Subcutaneous abdominal adipose tissue (tissue), 5 donors: ENCODE measurements around the gene NUP98.

Experiments
- H3K27ac ChIP-seq: one replicate; pipeline ENCODE4 v1.7.0; 2013; ENCODE audit warnings: low read depth, mild to moderate bottlenecking, inconsistent platforms, low read length, moderate library complexity
- H3K27me3 ChIP-seq, 5 donors: one replicate each; pipeline ENCODE4 v1.7.0; 2013; ENCODE audit warnings: low read length in 5 of 5, inconsistent platforms in 1 of 5; ENCODE audit not compliant: control insufficient read depth in 5 of 5, insufficient read depth in 4 of 5
- H3K36me3 ChIP-seq, 5 donors: one replicate each; pipeline ENCODE4 v1.7.0; 2013; ENCODE audit warnings: low read length in 5 of 5; ENCODE audit not compliant: control insufficient read depth in 5 of 5, insufficient read depth in 5 of 5
- H3K4me1 ChIP-seq, 5 donors: one replicate each; pipeline ENCODE4 v1.7.0; 2013; ENCODE audit warnings: low read length in 5 of 5, mild to moderate bottlenecking in 3 of 5, moderate library complexity in 1 of 5; ENCODE audit not compliant: control insufficient read depth in 5 of 5, insufficient read depth in 5 of 5
- H3K4me3 ChIP-seq, 5 donors: one replicate each; pipeline ENCODE4 v1.7.0; 2013; ENCODE audit warnings: low read length in 5 of 5, low read depth in 1 of 5
- H3K9ac ChIP-seq, 5 donors: one replicate each; pipeline ENCODE4 v1.7.0; 2013; ENCODE audit warnings: low read length in 5 of 5, mild to moderate bottlenecking in 4 of 5, moderate library complexity in 3 of 5
- H3K9me3 ChIP-seq, 5 donors: one replicate each; pipeline ENCODE4 v1.7.0; 2013; ENCODE audit warnings: low read length in 5 of 5; ENCODE audit not compliant: control insufficient read depth in 5 of 5
- donor health status: healthy.
- donor health status: healthy.
- donor health status: healthy.
- donor health status: healthy.
- donor health status: healthy.

The NUP98 gene

GRCh38 chr11:3827434-3828186 is 30.3 kb upstream of the NUP98 start:
- Histone ChIP-seq H3K9ac (no peak overlapping the region), H3K27me3 (no peaks in the 10 kb centered on the region), H3K4me1 (peaks cover 2 to 25% (median 18%) of the 10 kb centered on the region in 5 donors), H3K4me3 (no peak overlapping the region), H3K27ac (no peak overlapping the region), H3K9me3 (no peaks in the 10 kb centered on the region), H3K36me3 (peaks cover 0 to 45% (median 34%) of the 10 kb centered on the region in 5 donors)

- Histone ChIP-seq H3K4me1 (peaks cover 0 to 16% (median 10%) of the 10 kb centered on the region in 5 donors), H3K4me3 (no peak overlapping the region), H3K9ac (no peak overlapping the region), H3K36me3 (peaks cover 0 to 45% (median 34%) of the 10 kb centered on the region in 5 donors), H3K9me3 (no peaks in the 10 kb centered on the region), H3K27ac (no peak overlapping the region), H3K27me3 (no peaks in the 10 kb centered on the region)
These were observed 29.4 kb upstream of the NUP98 start for GRCh38 chr11:3826721-3827120.

- H3K9ac ChIP-seq = no peak overlapping the region
- no peak overlapping the region for H3K4me3 ChIP-seq
- H3K4me1 ChIP-seq = peaks cover 0 to 5% (median 0%) of the 10 kb centered on the region in 5 donors
- H3K36me3 ChIP-seq = peaks cover 0 to 42% (median 31%) of the 10 kb centered on the region in 5 donors
- no peak overlapping the region for H3K27ac ChIP-seq
- H3K27me3 ChIP-seq = no peaks in the 10 kb centered on the region
- no peaks in the 10 kb centered on the region for H3K9me3 ChIP-seq
These were observed 28.3 kb upstream of the NUP98 start for GRCh38 chr11:3825473-3826154.

GRCh38 chr11:3824714-3825472 is 27.5 kb upstream of the NUP98 start:
- Histone ChIP-seq H3K4me3 (no peak overlapping the region), H3K27me3 (no peaks in the 10 kb centered on the region), H3K9me3 (no peaks in the 10 kb centered on the region), H3K4me1 (no peaks in the 10 kb centered on the region), H3K9ac (no peak overlapping the region), H3K36me3 (peaks cover 0 to 35% (median 25%) of the 10 kb centered on the region in 5 donors), H3K27ac (no peak overlapping the region)

GRCh38 chr11:3823762-3824506 is 26.6 kb upstream of the NUP98 start:
- no peak overlapping the region for H3K9ac ChIP-seq
- H3K4me3 ChIP-seq = no peak overlapping the region
- no peaks in the 10 kb centered on the region for H3K4me1 ChIP-seq
- H3K36me3 ChIP-seq = peaks cover 0 to 29% (median 24%) of the 10 kb centered on the region in 5 donors
- H3K27me3 ChIP-seq = no peaks in the 10 kb centered on the region
- no peaks in the 10 kb centered on the region for H3K9me3 ChIP-seq
- H3K27ac ChIP-seq = no peak overlapping the region

- no peak overlapping the region for H3K27ac ChIP-seq
- H3K27me3 ChIP-seq = no peaks in the 10 kb centered on the region
- no peaks in the 10 kb centered on the region for H3K4me1 ChIP-seq
- no peak overlapping the region for H3K4me3 ChIP-seq
- peaks cover 0 to 31% (median 24%) of the 10 kb centered on the region in 5 donors for H3K36me3 ChIP-seq
- no peaks in the 10 kb centered on the region for H3K9me3 ChIP-seq
- H3K9ac ChIP-seq = no peak overlapping the region
These were observed 25.9 kb upstream of the NUP98 start for GRCh38 chr11:3823303-3823702.

- Histone ChIP-seq H3K36me3 (peaks cover 0 to 21% (median 16%) of the 10 kb centered on the region in 5 donors), H3K27me3 (no peaks in the 10 kb centered on the region), H3K4me3 (no peak overlapping the region), H3K4me1 (no peaks in the 10 kb centered on the region), H3K9me3 (no peaks in the 10 kb centered on the region), H3K27ac (no peak overlapping the region), H3K9ac (no peak overlapping the region)
These were observed 25.0 kb upstream of the NUP98 start for GRCh38 chr11:3822312-3822711.

- Histone ChIP-seq H3K27ac (no peak overlapping the region), H3K27me3 (no peaks in the 10 kb centered on the region), H3K4me1 (no peaks in the 10 kb centered on the region), H3K9me3 (no peaks in the 10 kb centered on the region), H3K36me3 (peaks cover 0 to 8% (median 5%) of the 10 kb centered on the region in 5 donors), H3K4me3 (no peak overlapping the region), H3K9ac (no peak overlapping the region)
These were observed 23.6 kb upstream of the NUP98 start for GRCh38 chr11:3820971-3821370.

GRCh38 chr11:3817181-3817800 is 19.9 kb upstream of the NUP98 start:
- Histone ChIP-seq H3K27me3 (no peaks in the 10 kb centered on the region), H3K9me3 (no peaks in the 10 kb centered on the region), H3K27ac (no peak overlapping the region), H3K4me3 (no peak overlapping the region), H3K4me1 (no peaks in the 10 kb centered on the region), H3K36me3 (peaks cover 0 to 3% (median 0%) of the 10 kb centered on the region in 5 donors), H3K9ac (no peak overlapping the region)
